ENCODE results near the gene EXT2.

EXT2 gene

DNA sequence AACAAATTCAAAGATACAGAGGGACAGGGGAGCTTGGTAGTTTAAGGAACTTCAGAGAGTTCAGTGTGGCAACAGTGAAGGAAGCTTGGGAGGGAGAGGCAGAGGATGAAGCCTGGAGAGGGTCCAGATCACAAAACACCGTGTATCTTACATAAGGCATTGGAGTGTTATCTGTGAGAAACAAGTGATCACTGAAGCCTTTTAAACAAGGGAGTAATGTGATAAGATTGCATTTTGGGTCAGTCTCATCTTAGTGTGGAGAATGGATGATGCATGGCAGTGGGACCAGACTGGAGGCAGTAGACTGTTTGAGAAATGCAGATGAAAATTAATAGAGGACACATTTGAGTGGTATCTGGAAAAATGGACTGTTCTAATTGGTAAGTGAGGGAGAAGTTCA, 79.4 kb downstream of the EXT2 start:
- DNase-seq, result no peak

GRCh38 chr11:44176546-44177213, 81.2 kb downstream of the EXT2 start:
- no peak for DNase-seq

- no peak for DNase-seq
Observed at GRCh38 chr11:44177905-44178304, 82.4 kb downstream of the EXT2 start.

DNA sequence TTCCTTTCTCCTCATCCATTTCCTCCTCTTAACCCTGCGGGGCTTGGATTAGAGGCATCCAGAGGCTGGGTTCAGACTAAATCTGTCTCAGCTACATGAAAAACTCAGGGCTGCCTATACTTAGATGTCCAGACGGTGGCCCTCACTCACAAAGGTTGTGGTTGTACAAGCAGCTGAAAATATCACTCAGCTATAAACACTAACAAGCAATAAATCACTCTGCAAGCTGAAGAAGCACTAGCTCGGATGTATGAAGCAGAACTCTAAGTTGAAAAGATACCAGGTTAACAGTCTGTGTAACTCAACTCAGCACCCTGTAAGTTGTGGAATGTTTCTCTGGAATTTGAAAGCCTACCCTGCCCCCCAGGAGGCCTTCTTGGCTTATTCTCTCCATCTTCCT, 82.9 kb downstream of the EXT2 start:
- DNase-seq, result no peak

DNA sequence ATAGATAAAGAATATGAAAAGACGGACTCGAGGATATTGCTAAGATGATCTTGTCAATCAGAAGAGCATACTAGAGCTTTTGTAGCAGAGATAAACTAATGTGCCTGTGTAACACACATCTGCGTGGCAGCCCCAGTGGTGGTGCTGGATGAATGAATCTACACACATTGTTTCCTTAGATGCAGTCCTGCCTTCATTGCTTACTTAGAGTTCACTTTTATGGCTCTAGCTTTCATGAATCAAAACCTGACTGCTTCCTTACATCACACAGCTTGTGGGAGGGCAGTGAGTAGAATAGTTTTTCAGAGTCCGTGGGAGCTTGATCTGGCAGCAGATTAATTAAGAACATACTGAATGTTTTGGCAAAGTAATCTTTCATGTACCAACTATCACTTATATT, 83.7 kb downstream of the EXT2 start:
- DNase-seq, result no peak

DNA sequence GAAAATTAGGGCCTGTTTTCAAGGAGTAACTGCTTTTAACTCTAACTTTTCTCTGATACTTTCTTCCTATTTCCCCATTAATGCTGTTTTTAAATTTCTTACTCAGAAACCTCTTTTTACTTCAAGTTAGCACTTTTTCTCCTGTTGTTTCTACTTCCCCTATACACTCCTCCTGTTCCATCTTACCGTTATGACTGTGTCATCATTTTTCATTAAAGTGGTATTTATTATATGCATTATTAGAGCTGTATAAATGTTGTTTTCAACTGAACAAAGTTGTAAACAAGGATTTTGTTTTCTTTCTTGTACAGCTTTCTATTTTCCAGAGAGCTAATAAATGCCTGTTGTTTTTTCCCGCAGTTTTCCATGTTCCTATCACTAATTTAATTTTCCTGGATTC, 84.6 kb downstream of the EXT2 start:
- no peak for DNase-seq

DNA sequence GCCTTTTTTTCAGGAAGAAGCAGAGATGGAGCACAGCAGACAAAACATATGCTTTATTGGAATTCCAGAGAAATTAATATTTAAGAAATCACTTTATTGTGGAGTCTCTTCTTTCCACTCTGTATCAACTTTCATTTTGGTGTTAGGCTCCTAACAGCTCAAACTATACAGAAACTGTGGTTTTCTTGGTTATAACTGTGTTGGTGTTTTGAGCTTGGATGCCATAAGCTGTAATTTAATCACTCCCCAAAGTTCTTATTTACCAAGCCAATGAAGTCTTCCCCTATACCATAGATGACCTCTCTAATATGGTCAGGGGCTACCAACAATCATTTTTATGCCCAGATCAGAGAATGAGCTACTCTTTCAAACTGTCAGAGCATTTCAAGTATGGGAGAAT, 90.0 kb downstream of the EXT2 start:
- no peak for DNase-seq

- DNase-seq, result no peak
Observed at GRCh38 chr11:44186321-44186930, 90.9 kb downstream of the EXT2 start.

DNA sequence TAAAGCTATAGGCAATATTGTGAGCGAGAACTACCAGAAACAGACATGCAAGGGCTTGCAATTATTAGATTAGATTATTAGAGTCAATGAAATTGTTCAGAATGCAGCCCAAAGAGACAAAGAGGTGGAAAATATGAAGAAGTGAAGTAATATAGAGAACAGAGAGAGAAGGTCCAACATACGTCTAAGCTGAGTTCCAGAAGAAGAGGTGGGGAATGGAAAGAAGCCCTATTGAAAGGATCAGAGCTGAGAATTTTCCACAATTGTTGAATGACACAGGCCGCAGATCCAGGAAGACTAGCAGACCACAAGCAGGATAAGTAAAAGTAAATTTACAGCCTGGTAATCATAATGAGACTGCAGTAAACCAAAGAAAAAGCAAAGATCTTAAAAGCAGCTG, 93.2 kb downstream of the EXT2 start:
- no peak for DNase-seq

- DNase-seq, result no peak
Observed at GRCh38 chr11:44189986-44190882, 94.8 kb downstream of the EXT2 start.

- DNase-seq, result no peak
Observed at GRCh38 chr11:44190883-44191230, 95.4 kb downstream of the EXT2 start.

- no peak for DNase-seq
Observed at GRCh38 chr11:44191322-44192016, 96.0 kb downstream of the EXT2 start.

- no peak for DNase-seq
Observed at GRCh38 chr11:44192017-44192385, 96.5 kb downstream of the EXT2 start.

DNA sequence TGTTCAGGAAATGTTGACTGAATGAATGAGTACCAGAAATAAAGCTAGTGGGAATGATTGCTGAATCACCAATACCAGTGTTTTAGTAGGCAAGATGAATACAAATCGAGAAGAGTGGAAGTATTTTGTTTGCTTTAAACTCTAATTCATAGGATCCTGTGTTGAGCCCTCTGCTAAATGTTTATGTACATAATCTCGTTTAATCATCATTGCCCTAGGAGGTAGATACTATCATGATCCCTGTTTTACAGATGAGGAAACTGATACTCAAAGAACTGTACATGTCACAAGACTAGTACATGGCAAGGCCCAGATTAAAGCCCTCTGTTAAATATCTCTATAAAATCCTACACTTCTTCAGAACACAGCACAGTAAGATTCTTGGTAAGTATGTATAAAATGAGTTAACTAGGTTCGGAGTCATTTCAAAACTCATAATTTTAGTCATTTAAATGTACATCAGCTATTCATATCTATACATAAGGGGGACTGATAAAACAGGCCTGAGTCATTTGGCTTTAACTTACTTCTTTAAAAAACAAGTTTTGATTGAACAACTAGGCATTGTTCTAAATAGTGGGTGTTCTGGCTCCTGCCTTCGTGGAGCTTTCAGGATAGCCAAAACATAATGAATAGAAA, 97.1 kb downstream of the EXT2 start:
- DNase-seq, result no peak

- no peak for DNase-seq
Observed at GRCh38 chr11:44193856-44194255, 98.4 kb downstream of the EXT2 start.

DNA sequence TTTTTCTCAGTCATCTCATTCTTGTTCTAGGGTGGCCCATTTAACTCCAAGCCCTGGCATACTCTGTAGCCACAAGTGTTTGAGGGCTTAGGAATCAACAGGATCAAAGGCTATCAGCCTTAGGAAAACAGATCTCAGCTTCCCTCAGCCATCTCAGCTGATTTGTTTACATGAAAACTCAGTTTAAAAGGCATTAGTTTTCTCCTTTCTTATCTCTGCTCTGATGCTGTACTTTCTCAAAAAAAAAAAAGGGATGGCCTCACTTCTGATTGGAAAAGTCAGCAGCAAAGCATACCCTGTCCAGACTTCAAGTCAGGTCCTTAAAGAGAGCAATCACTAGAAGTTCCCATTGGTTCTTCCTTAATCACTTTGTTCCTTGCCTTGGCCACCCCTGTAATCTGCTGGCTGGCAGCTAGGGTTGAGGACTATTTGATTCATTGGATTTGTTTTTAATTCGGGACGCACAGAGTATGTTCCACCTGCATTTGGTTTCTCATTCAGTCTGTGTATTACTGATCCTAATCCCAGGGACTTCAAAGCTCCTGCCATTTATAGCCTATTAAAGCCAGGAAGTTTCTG, 102.8 kb downstream of the EXT2 start:
- no peak for DNase-seq

DNA sequence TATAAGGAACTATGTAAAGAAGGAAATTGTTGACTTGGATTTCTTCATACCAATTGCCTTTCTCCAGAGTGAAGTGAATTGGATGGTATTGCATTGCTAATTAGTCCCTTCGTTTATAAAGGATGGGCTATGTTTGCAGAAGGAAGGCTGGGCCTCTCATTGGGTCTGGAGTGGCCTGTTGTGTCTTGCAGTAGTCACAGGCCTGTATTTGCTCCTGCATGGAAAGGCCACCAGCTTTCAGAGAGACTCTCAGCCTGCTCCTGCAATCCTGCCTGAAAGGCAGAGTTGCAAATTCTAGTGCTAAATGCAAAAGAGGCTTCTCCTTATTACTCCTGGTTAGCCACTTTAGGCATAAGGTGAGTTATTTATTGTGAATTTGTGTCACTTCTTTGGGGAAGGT, 103.8 kb downstream of the EXT2 start:
- no peak for DNase-seq

GRCh38 chr11:44199816-44200215, 104.3 kb downstream of the EXT2 start:
- no peak for DNase-seq

DNA sequence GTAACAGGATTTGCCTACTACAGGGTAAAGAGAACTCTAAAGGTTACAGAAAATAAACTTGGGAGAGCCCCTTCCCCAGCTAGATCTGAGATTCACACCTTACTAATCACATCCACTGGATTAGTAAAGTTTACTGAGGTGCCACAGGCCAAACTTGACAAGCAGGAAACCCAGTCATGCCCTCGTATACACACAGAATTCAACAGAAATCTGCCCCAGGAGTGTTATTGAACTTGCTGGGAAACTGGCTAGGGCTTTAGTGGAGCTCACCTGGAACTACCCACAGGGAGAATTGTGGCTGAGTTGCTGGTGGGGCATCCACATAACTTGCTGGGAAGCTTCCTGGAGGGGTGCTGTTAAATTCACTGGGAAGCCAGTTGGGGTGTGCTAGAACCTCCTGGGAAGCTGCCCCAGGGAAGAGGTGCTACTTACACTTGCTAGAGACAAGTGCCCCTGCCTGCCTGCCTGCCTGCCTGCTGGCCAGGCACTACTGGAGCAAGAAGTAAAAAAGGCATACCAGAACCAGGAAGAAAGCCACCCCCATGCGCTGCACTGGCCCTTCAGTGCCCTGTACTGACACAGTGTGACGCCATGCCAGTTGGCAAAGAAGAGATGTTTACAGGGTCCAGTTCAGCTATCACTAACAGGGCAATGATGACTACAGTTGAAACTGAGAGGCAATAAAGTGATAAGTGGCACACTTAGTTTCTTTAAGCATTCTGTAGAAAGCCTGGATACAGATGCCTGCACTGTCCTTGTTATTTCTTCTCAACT, 108.0 kb downstream of the EXT2 start:
- no peak for DNase-seq

- DNase-seq, result no peak
Observed at GRCh38 chr11:44205352-44205751, 109.9 kb downstream of the EXT2 start.

DNA sequence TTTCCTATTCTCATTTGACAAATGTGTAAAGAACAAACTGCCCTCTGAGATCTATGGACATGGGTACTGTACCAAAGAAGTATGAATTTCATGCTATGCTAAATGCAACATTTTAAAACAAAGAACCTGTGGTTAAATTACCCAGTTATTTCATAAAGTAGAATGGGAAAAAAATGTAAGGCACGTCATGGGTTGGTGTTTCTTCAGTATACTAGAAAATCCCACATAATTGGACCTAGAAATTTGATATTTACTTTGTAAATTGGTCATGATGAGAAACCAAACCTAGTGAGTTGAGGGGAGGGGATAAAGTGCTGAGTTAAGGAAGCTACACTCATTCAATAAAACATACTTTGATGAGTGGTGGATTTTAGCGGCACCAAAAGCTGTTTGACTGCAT, 110.4 kb downstream of the EXT2 start:
- DNase-seq, result no peak

GRCh38 chr11:44207292-44207691, 111.8 kb downstream of the EXT2 start:
- DNase-seq, result no peak

Measured in activated CD4-positive, alpha-beta T cell treated with anti-CD3 and anti-CD28 coated beads, Interleukin-2, amount 50 U/mL, for 48 hours (primary cell).